ENCODE measurements around the gene KIF24. TPM values are rescaled to one million over a fixed set of nuclear protein-coding genes. Genes with fewer than 3 reads are reported as not detected.

Gene KIF24
- total and polyA plus RNA-seq, 2 experiments from 2014 or later, result 0.71 to 1.3 TPM

DNA sequence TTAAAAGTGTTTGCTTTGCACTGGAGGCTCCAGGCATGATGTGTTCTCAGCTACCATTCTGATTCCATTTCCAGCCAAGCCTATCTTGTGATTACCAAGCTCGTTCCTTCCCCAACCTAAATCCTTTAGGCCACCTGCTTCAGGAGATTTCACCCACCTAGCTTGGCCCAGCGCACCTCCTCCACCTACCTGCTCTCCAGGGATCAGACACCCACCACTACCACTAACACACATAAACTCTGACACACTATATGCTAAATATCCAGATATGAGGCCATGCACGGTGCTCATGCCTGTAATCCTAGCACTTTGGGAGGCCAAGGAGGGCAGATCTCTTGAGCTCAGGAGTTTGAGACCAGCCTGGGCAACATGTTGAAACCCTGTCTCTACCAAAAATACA is 45.3 kb upstream of the KIF24 start:
- no peaks in the 10 kb centered on the region for H3K9me2 ChIP-seq (replicated peaks; ENCODE audit: insufficient read depth)
- 77% methylated on average over 3 of the region's 3 CpGs for WGBS (ENCODE audit: low lambda C conversion rate, missing lambda C conversion rate)
- H3K4me1 ChIP-seq (ENCODE audit: insufficient read depth), result peaks cover 8% of the 10 kb centered on the region
- no peaks in the 10 kb centered on the region for H4K20me1 ChIP-seq (ENCODE audit: insufficient read depth, poor library complexity, severe bottlenecking)
- H3K36me3 ChIP-seq (replicated peaks; ENCODE audit: insufficient read depth, low read depth), result no peaks in the 10 kb centered on the region
- peak overlapping the region; percentile 50 for H3K4me2 ChIP-seq
- peaks cover 7% of the 10 kb centered on the region for H3K79me2 ChIP-seq
- H3K4me3 ChIP-seq, result no peak overlapping the region
- no peak for TF ChIP-seq EZH2phosphoT487 (IDR thresholded peaks at IDR 0.05; ENCODE audit: low read depth, severe bottlenecking, unreplicated experiment)
- no peak for DNase-seq (ENCODE audit: low spot score)
- H3K27ac ChIP-seq, result peak overlapping the region; percentile 84
- H3K27me3 ChIP-seq, result no peaks in the 10 kb centered on the region
- H2AFZ ChIP-seq, result no peak overlapping the region
- no peaks in the 10 kb centered on the region for H3K9me3 ChIP-seq (ENCODE audit: low read depth)

DNA sequence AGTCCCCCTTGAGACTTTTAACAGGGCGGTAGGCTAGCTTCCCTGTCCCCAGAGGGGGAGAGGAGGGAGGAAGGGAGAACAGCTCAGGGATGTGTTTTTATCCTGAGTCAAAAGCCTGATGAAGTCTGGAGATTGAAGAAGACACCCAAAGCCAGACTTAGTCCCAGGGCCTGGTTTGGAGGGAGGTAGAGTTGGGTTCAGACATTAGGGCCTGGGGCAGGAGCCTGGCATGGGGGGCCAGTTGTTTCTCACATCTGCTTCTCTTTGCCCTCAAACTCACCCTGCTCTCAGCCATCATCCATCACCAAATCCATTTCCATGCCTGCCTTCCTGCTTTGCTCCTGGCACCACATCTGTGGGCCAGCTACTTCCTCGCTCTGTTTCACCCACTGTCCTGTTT is 44.7 kb upstream of the KIF24 start:
- Histone ChIP-seq H3K9me2 (replicated peaks; ENCODE audit: insufficient read depth) (no peaks in the 10 kb centered on the region), H3K36me3 (replicated peaks; ENCODE audit: insufficient read depth, low read depth) (no peaks in the 10 kb centered on the region), H3K79me2 (peaks cover 9% of the 10 kb centered on the region), H3K4me3 (no peak overlapping the region), H3K9me3 (ENCODE audit: low read depth) (no peaks in the 10 kb centered on the region), H3K27me3 (no peaks in the 10 kb centered on the region), H3K27ac (peak overlapping the region; percentile 84), H2AFZ (no peak overlapping the region), H3K4me1 (ENCODE audit: insufficient read depth) (peaks cover 8% of the 10 kb centered on the region), H4K20me1 (ENCODE audit: insufficient read depth, poor library complexity, severe bottlenecking) (no peaks in the 10 kb centered on the region), H3K4me2 (peak overlapping the region; percentile 50)
- 85% methylated on average over 2 of the region's 2 CpGs for WGBS (ENCODE audit: low lambda C conversion rate, missing lambda C conversion rate)
- TF ChIP-seq, protein P1, sequence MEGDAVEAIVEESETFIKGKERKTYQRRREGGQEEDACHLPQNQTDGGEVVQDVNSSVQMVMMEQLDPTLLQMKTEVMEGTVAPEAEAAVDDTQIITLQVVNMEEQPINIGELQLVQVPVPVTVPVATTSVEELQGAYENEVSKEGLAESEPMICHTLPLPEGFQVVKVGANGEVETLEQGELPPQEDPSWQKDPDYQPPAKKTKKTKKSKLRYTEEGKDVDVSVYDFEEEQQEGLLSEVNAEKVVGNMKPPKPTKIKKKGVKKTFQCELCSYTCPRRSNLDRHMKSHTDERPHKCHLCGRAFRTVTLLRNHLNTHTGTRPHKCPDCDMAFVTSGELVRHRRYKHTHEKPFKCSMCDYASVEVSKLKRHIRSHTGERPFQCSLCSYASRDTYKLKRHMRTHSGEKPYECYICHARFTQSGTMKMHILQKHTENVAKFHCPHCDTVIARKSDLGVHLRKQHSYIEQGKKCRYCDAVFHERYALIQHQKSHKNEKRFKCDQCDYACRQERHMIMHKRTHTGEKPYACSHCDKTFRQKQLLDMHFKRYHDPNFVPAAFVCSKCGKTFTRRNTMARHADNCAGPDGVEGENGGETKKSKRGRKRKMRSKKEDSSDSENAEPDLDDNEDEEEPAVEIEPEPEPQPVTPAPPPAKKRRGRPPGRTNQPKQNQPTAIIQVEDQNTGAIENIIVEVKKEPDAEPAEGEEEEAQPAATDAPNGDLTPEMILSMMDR (IDR thresholded peaks at IDR 0.05; ENCODE audit: poor library complexity), result no peak
- TF ChIP-seq EZH2phosphoT487 (IDR thresholded peaks at IDR 0.05; ENCODE audit: low read depth, severe bottlenecking, unreplicated experiment), result no peak
- TF ChIP-seq EZH2 (IDR thresholded peaks at IDR 0.05; ENCODE audit: borderline replicate concordance), result no peak
- no peak for DNase-seq (ENCODE audit: low spot score)

DNA sequence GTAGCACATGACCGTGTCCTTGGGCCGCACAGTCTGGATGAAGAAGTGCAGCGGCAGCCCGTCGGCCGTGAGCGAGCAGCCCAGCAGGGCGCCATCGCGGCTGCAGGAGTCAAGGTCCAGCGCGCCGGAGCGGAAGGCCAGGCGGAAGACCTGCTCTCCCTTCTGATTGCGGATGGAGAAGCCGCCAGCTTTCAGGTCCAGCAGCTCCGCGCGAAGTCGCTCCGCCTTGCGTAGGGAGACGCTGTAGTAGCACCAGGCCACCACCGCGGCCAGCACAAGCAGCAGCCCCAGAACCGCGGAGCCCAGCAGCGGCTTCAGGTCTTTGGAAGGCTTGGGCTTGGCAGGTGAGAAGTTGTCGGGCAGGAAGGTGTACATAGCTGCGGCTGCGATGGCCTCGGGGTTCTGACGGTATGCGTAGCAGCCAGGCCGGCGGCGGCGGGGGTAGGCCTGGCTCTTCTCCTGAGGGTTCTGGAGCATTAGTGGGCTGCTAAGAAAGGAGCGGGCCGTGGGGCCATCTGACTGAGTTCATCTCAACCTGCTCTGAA is 43.5 kb upstream of the KIF24 start:
- Histone ChIP-seq H4K20me1 (ENCODE audit: insufficient read depth, poor library complexity, severe bottlenecking) (no peaks in the 10 kb centered on the region), H3K4me3 (no peak overlapping the region), H3K27ac (no peak overlapping the region), H3K4me2 (no peak overlapping the region), H3K9me2 (replicated peaks; ENCODE audit: insufficient read depth) (no peaks in the 10 kb centered on the region), H3K36me3 (replicated peaks; ENCODE audit: insufficient read depth, low read depth) (no peaks in the 10 kb centered on the region), H2AFZ (no peak overlapping the region), H3K4me1 (ENCODE audit: insufficient read depth) (peaks cover 6% of the 10 kb centered on the region), H3K79me2 (peaks cover 9% of the 10 kb centered on the region), H3K27me3 (no peaks in the 10 kb centered on the region), H3K9me3 (ENCODE audit: low read depth) (no peaks in the 10 kb centered on the region)
- WGBS (ENCODE audit: low lambda C conversion rate, missing lambda C conversion rate), result 89% methylated on average over 41 of the region's 41 CpGs
- TF ChIP-seq EZH2 (IDR thresholded peaks at IDR 0.05; ENCODE audit: borderline replicate concordance) (no peak), EZH2phosphoT487 (IDR thresholded peaks at IDR 0.05; ENCODE audit: low read depth, severe bottlenecking, unreplicated experiment) (no peak)
- TF ChIP-seq, protein P1 (IDR thresholded peaks at IDR 0.05; ENCODE audit: poor library complexity), result no peak
- DNase-seq (ENCODE audit: low spot score), result peak; percentile 32

DNA sequence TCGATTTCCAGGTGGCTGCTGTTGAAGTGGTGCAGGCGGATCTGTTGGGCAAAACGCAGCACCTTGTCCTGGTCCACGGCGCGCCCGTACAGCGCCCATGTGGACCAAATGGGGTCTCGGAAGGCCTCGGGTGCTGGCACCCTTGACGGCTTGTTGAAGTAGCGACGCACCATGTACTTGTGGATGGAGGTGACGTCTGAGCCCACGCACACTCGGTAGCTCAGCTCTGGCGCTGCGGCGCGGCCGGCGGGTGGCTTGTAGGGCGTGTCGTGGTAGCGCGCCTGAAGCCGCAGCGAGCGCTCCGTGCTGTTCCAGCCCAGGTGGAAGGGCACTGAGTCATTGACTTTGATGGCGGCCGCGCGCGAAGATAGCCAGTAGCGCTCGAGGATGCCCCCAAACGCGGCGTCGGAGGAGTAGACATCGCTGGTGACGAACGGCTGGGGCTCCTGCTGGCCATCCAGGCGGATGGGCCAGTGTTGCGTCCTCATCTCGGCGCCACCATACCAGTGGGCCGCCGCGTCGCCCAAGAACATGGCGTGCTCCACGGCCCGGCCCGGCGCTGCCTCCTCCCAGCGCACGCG is 42.9 kb upstream of the KIF24 start:
- Histone ChIP-seq H3K79me2 (peaks cover 9% of the 10 kb centered on the region), H3K4me2 (no peak overlapping the region), H2AFZ (no peak overlapping the region), H3K27ac (no peak overlapping the region), H3K4me1 (ENCODE audit: insufficient read depth) (peaks cover 4% of the 10 kb centered on the region), H4K20me1 (ENCODE audit: insufficient read depth, poor library complexity, severe bottlenecking) (no peaks in the 10 kb centered on the region), H3K4me3 (no peak overlapping the region), H3K9me2 (replicated peaks; ENCODE audit: insufficient read depth) (no peaks in the 10 kb centered on the region), H3K36me3 (replicated peaks; ENCODE audit: insufficient read depth, low read depth) (no peaks in the 10 kb centered on the region), H3K9me3 (ENCODE audit: low read depth) (no peaks in the 10 kb centered on the region), H3K27me3 (no peaks in the 10 kb centered on the region)
- WGBS (ENCODE audit: low lambda C conversion rate, missing lambda C conversion rate), result 98% methylated on average over 57 of the region's 60 CpGs
- TF ChIP-seq, protein P1 (IDR thresholded peaks at IDR 0.05; ENCODE audit: poor library complexity), result no peak
- no peak for TF ChIP-seq EZH2 (IDR thresholded peaks at IDR 0.05; ENCODE audit: borderline replicate concordance)
- TF ChIP-seq EZH2phosphoT487 (IDR thresholded peaks at IDR 0.05; ENCODE audit: low read depth, severe bottlenecking, unreplicated experiment), result no peak
- DNase-seq (ENCODE audit: low spot score), result no peak
